AML-193 (cell line): ENCODE data around the gene S1PR4.
"Not testable (repeated sequence)": the region's sequence is repeated elsewhere in the genome, so short reads cannot be mapped to it uniquely, and the experiment has no call there.

Source experiments
- DNase-seq, 2 experiments: peaks; one replicate each; lab custom pipeline; 2025; lab: John Stamatoyannopoulos, UW

Gene S1PR4

DNA sequence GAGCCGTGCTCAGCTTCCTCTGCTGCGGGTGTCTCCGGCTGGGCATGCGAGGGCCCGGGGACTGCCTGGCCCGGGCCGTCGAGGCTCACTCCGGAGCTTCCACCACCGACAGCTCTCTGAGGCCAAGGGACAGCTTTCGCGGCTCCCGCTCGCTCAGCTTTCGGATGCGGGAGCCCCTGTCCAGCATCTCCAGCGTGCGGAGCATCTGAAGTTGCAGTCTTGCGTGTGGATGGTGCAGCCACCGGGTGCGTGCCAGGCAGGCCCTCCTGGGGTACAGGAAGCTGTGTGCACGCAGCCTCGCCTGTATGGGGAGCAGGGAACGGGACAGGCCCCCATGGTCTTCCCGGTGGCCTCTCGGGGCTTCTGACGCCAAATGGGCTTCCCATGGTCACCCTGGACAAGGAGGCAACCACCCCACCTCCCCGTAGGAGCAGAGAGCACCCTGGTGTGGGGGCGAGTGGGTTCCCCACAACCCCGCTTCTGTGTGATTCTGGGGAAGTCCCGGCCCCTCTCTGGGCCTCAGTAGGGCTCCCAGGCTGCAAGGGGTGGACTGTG lies 1.2 kb downstream of the S1PR4 start:
- peak in 1 of 2 experiments; percentile 32 for DNase-seq

DNA sequence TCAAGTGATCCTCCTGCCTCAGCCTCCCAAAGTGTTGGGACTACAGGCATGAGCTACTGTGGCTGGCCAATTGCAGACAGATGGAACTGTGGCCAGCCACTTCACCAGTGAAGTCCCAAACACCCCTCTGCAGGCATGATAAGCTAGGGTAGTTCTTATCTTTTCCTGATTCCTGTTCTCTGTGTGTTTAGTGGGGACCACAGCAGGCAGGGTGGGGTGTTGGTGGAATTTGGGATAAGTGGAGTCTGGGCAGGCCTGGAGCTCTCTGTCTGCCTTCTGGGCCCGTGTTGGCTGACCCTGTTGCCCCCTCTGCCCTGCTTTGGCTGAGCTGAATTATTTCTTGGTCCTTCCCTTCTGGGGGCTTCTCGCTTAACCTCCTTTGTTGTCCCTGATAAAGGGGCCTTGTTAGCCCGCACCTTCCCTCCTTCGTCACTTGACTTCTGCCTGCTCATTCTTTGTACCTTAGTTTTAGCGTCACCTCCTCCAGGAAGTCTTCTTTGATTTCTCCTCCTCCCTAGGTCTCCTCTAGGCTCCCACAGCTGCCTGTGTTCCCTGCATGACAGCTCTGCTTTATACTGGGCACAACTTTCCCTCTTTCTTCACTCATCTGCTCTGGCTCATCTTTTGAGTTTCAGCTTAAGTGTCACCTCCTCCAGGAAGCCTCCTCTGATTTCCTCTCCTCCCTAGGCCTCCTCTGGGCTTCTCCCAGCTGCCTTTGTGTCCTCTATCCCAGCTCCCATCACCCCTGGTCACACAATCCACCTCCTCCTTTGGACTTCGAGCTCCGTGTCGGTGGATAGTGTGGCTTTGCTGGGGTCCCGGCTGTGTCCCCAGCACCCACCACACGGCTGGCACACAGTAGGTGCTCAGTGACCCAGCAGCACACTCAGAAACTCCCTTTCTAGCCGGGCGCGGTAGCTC lies 5.4 kb downstream of the S1PR4 start:
- DNase-seq, result no peak

DNA sequence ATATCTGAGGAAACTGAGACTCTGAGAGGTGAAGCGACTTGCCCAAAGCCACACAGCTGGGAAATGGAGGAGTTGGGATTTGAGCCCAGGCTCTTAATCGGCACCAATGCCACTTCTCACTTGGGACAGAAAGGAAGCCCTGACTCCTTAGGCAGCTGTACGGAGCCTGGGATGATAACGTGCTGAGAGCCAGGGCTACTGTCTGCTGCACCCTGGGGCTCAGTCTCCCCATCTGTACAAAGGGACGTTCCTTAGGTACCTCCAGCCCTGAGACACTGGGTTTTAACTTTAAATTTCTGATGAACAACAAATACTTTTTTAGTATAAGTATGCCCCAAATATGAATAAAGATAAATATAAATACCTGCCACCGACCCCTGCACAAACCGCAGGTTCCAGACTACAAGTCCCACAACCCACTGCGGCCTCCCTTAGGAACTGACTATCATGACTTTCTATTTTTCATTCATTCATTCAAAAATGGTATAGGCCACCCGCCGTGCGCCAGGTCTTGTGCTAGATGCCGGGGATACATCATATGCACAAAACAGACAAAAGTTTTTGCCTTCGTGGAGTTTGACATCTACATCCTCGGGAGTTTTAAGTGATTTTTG lies 6.4 kb downstream of the S1PR4 start:
- DNase-seq, result peak; percentile 72 to 77

DNA sequence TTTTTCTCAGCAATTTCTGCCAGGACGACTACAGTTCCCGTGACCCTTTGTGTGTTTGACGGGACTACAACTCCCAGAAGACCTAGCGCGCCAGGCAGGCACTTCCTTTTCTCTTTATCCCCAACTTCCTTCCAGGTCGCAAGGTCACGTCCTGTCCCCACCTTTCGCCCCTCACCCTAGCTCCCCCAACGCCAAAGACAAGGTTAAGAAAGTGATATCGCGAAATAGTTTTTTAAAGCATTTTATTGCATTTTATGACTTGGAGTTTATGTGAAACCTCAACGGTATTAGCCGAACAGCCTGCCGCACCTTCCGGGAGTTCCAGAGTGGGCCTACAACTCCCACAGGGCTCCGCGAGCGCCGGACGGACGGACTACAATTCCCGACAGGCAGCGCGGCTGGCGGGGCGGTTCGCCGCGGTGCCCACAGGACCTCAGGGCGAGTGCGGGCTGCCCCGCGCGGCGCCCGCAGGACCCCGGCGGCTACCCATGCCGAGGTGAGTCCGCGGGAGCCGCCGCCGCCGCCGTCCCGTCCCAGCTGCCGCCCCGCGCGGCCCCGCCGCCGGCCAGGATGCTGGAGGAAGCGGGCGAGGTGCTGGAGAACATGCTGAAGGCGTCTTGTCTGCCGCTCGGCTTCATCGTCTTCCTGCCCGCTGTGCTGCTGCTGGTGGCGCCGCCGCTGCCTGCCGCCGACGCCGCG lies 7.0 kb downstream of the S1PR4 start, which contains the start of gene NCLN:
NCLN (plus strand) TSS at position 470 of the 699 bp plus-strand sequence; CDS start at position 571, 101 bp downstream.
- DNase-seq, result peak; percentile 88 to 93

DNA sequence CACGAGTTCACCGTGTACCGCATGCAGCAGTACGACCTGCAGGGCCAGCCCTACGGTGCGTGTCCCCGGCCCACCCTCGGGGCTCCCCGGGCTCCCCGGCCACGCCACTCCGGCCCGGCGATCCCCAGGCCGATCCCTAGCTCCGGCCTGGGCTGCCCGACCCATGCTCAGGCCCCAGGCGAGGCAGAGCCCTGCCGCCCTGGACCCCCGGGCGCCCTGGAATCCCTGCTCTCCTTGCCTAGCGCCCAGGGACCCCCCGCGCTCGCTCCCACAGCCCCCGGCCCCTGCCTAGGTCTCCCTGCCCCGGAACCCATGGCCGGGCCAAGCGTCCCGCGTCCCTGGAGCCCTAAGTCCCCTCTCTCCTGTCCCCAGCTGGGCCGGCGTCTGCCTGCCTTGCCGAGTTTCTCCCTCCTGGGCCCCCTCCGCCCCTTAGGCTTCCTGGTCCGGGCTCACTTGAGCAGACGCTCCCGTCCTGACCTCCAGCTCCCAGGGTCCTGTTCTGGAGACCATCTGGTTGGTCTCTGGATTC lies 7.7 kb downstream of the S1PR4 start:
- DNase-seq, result no peak

DNA sequence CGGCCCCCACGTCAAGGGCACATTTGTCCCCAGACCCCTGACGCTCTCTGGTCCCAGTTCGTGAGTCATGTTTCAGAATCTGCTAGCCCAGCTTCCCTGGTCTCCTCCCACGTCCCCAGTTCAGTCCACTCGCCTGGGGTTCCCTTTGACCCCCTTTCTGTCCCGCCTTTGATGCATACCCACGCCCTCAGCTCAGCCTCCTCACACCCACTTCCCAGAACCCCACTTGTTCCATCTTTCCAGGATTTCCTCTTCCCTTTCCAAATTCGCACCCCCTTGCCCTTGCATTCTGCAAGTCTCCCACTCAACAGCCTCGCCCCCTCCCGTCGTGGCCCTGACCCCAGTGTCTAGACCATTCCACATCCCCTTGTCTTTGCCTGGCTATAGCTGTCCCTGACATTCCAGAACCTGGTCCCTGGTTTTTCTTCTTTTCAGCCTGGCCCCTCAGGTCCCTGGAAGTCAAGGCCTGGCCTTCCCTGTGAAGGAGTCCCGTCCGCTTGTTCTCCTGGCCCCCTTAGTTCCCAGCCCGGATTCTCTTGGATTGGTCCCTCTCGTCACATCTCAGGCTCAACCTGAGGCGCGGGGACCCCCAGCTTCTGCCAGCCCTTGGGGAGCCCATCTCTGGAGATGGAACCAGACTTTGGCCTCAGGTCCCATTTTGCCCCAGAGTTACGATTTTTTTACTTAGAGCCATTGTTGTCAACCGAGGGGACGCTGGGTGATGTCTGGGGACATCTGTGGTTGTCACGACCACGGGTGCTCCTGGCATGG lies 8.5 kb downstream of the S1PR4 start:
- no peak for DNase-seq

DNA sequence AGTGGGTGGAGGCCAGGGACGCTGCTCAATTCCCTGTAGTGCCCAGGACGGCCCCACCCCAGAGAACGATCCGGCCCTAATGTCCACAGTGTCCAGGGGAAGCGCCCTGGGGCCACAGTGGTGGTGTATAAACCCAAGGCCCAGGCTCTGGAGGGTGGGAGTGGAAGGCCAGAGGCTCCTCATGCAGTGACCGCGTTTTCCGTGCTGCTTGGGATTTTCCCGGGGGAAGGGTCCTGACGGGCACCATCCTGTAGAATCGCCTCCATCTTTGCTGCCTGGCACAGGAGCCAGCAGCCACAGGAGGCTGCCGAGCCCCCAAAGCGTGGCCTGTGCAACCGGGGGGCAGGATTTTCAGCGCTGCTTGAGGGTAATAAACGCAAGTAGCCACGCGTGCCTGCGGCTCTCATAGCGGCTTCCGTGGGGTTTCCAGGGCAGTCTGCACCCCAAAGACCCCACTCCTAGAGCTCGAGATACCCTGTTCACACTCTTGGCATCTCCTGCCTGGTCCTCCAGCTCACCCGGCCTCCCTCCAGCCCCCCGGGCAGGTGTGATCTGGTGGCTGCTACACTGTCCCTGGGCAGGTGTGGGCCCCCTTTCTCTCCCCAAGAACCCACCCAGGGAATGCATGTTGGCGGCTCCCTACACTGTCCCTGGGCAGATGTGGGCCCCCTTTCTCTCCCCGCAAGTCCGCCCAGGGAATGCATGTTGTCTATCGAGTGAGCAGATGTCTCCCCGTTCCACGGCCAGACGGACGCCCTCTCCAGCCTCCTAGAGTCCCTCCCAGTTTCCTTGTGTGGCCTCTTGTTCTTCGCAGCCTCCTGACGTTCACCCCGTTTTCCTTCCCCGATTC lies 9.3 kb downstream of the S1PR4 start:
- DNase-seq, result no peak

DNA sequence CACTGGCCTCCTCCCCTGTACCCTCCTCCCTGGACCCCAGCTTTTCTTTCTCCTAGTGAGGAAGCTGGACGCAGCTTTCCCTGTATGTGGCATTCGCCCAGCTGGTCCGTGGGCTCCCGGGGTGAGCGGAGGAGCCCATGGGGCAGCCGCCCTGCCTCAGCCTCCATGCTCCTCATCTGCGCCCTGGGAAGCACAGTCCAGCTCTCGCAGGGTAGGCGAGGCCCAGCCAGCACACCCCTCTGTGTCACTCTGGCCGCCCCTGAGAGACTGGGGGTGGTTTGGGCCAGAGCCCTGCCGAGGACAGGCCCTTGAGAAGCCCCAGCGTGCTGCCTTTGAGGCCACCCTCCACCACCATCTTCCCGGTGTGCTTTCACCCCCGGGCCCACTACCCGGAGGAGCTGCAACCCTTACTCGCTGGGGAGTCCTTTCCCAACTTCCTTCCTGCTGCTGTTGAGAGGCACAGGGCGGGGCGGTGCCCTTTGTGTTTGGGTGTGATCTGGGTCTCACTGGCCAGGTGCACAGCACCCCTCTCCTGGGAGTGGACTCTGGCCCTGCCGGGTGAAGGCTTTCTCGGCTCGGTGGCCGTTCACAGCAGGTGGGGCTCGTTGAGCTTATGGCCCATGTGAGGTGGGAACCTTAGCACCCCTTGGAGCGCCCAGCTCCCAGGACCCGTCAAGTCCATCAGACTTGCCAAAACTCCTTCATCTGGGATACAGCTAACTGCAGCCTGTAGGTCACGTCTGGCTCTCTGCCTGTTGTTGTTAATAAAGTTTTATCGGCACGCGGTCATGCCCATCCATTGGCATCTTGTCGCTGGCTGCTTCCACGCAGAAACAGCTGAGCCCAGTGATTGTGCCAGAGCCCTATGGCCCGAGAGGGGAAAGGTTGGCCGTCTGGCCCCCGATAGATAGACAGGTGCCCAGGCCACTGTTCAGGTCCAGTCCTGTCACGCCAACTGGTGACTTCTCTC lies 10.3 kb downstream of the S1PR4 start:
- peak; percentile 15 to 52 for DNase-seq

DNA sequence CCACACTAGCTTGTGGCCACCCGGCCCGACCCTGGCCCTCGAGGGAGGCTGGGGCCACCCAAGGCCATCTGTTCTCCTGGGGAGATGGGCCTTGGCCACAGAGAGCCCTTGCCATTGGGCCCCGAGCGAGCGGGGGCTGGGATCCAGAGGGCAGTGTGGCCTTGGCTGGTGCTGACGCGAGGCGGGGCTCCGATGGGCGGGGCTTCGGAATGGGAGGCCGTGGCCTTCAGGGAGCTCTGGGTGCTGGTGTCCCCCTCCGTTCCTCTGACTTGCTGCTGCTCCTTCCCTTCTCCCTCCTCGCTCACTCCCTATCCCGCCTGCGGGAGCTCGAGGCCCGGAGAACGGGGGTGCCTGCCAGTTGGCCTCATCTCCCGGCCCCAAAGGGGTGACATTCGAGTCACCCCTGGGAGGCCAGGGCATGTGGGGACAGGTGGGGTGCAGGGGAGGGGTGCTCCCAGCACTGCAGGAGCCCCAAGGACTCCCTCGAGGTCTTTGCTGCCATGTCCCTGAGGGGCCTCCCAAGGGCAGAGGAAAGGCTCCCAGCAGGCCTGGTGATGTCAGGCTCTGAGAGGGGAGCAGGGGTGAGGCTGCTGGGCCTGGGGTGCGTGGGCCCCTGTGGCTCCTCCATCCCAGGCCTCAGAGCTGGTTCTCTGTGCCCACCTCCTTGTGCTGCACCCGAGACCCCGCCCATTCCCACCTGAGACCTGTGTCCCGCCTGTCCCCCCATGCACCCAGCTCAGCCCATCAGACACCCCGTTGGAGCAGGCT lies 11.3 kb downstream of the S1PR4 start:
- DNase-seq, result no peak

DNA sequence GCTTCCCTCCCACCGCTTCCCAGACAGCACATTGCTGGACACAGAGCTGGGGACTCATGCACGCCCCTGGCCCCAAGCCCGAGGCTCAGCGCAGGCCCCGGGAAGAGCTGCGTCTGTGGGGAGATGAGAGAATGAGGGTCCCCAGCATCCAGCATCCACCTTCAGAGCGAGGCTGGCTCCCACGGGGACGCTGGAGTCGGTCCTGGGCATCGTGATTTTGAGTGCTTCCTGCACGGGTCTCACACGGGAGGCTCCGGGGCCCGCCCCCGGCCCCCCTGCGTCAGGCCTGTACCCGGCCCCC lies 11.9 kb downstream of the S1PR4 start:
- DNase-seq, result no peak

DNA sequence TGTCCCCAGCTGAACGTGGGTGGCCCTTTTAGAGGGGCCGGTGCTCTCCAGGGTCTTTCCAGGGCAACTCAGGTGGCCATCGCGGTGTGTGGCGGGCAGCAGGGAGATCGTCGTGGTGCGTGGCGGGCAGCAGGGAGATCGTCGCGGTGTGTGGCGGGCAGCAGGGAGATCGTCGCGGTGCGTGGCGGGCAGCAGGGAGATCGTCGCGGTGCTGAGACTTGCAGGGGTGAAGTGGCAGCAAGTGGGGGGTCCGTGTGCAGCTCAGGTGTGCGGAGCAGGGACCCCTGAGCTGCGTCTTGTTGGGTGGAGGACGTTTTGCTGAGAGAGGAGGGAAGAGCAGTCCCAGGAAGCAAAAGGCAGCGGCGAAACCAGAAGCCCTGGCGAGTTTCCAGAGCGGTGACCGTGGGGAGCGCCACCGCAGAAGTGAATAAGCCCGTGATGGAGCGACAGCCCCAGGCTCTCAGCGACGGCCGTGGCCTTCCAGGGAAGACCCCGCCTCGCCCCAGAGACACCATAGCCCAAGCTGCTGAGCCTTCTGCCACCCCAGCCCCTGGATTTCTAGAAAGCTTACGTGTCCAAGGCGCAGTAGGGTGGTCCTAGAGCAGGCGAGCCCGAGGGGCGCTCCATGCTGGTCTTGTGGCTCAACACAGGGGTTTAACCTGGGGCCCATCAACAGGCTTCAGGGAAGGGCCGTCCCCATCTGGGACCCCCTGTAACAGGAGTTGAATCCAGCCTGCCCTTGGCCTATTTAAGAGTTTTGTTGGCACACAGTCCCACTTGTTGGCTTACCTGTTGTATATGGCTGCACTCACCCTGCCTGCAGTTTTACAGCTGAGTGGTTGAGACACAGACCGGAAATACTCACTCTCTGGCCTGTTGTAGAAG lies 12.6 kb downstream of the S1PR4 start:
- no peak for DNase-seq

DNA sequence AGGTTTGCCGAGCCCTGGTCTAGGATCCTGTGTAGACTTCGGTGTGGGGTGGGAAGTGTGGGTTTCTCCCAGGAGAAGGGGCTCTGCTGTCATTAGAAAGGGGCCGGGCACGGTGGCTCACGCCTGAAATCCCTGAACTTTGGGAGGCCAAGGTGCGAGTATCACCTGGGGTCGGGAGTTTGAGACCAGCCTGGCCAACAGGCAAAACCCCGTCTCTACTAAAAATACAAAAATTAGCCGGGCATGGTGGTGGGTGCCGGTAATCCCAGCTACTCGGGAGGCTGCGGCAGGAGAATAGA lies 13.2 kb downstream of the S1PR4 start:
- DNase-seq, result not testable (repeated sequence)

DNA sequence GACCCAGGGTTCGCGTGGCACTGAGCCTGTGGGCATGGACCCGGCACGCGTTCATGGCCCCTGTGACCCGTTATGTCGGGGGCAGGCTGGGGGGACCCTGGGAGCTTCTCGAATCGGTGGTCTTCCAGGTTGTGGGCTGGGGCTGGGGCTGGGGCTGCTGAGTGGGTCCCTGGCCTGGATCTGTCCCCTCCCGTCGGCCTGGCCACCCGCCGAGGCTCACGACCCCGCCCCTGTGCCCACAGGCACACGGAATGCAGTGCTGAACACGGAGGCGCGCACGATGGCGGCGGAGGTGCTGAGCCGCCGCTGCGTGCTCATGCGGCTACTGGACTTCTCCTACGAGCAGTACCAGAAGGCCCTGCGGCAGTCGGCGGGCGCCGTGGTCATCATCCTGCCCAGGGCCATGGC lies 13.7 kb downstream of the S1PR4 start:
- DNase-seq, result no peak

DNA sequence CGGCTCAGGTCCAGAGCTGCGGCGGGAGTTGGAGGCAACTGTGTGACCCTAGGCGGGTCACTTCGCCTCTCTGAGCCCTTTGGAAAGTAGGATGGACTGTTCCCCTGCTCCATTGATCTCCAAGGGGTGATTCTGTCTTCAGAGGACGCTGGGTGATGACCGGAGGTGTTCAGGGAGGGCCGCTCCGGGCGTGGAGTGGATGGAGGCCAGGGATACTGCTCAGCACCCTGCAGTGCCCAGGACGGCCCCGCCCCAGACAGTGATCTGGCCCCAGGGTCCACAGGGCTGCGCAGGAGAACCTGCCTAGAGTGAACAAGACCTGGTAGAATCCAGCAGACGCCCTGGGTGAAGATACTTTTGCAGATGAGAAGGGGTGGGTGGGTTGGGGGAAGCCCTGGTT lies 14.1 kb downstream of the S1PR4 start:
- DNase-seq, result no peak

DNA sequence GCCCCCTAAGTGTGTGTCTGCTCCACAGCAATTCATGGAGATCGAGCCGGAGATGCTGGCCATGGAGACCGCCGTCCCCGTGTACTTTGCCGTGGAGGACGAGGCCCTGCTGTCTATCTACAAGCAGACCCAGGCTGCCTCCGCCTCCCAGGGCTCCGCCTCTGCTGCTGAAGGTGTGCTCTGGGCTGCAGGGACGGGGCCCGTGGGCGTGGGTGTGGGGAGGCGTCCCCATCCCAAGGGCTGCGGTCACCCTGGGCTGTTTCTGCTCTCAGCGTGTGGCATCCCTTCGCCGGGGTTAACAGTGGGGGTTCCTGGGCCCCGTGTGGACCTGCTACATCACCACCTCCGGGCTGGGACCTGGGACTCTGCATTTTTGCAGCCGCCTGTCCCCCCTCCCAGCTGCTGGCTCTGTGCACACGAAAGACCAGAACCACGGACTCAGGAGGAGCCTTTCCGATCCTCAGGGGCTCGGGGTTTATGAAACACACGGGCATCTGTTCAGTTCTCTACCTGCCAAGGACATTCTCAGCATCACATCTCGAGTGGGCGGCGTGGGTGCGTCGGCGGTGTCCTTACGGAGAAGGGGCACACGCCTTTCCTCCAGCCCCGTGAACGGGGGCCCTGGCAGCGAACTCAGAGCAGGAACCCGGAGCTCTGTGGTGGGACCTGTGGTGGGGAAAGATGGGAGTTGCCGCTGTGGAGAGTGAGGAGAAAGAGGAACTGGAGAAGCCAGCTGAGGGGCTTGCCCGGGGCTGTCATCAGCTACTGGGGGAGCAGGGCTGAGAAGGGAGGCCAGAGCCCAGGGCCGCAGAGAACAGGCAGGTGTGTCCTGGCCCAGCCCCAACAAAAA lies 14.9 kb downstream of the S1PR4 start:
- no peak for DNase-seq

DNA sequence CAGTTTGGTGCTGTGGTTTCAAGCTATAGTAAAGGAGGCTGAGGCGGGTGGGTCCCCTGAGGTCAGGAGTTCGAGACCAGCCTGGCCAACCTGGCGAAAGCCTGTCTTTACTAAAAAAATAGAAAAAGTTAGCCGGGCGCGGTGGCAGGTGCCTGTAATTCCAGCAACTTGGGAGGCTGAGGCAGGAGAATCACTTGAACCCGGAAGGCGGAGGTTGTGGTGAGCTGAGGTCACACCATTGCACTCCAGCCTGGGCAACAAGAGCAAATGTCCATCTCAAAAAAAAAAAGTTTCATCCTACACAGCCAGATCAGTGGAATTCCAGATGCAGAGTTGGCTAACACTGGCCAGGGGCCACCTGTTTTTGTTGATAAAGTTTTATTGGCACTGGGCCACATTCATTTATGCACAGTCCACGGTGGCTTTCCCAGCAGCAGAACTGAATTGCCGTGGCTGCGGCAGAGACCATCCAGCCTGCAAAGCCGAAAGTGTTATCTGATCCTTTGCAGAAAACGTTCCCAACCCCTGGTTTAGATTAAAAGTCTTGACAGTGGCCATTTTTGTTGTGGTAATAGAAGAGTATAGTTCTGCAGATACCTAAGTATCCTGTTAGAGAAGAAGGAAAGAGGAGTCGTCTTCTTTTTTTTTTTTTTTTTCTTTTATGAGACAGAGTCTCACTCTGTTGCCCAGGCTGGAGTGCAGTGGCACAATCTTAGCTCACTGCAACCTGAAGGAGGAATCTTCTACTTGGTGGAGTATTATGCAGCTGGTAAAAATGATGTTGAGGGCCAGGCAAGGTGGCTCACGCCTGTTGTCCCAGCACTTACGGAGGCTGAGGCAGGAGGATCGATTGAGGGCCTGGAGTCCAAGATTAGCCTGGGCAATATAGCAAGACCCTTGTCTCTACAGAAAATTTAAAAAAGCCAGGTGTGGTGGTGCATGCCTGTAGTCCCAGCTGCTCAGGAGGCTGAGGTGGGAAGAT lies 15.8 kb downstream of the S1PR4 start:
- no peak for DNase-seq
